AG08396 (cell line): ENCODE measurements around the gene ANKMY1.

Source experiments
- DNase-seq: peaks from one replicate; pipeline ENCODE4 v3.0.0; 2012; ENCODE audit warnings: low spot score, mixed read lengths

Gene ANKMY1

GRCh38 chr2:240520130-240520973, 37.4 kb downstream of the ANKMY1 start:
- DNase-seq = no peak

- DNase-seq = peak; percentile 68
Measured at GRCh38 chr2:240519396-240520129, 38.2 kb downstream of the ANKMY1 start.

GRCh38 chr2:240518981-240519380, 38.8 kb downstream of the ANKMY1 start:
- DNase-seq = no peak

GRCh38 chr2:240517342-240517741, 40.4 kb downstream of the ANKMY1 start:
- no peak for DNase-seq

- no peak for DNase-seq
Measured at GRCh38 chr2:240514631-240515030, 43.2 kb downstream of the ANKMY1 start.

GRCh38 chr2:240513549-240514287, 44.1 kb downstream of the ANKMY1 start:
- DNase-seq = peak; percentile 94

GRCh38 chr2:240512666-240513535, 44.9 kb downstream of the ANKMY1 start:
- no peak for DNase-seq

- no peak for DNase-seq
Measured at GRCh38 chr2:240512109-240512485, 45.7 kb downstream of the ANKMY1 start.

GRCh38 chr2:240511351-240512108, 46.3 kb downstream of the ANKMY1 start:
- DNase-seq = peak; percentile 6

- DNase-seq = peak; percentile 4
Measured at GRCh38 chr2:240510513-240511210, 47.1 kb downstream of the ANKMY1 start.

GRCh38 chr2:240509667-240510512, 47.9 kb downstream of the ANKMY1 start:
- DNase-seq = peak; percentile 7

GRCh38 chr2:240508832-240509545, 48.8 kb downstream of the ANKMY1 start:
- no peak for DNase-seq

GRCh38 chr2:240507778-240508251, 50.0 kb downstream of the ANKMY1 start:
- no peak for DNase-seq

- no peak for DNase-seq
Measured at GRCh38 chr2:240507060-240507777, 50.6 kb downstream of the ANKMY1 start.

- DNase-seq = no peak
Measured at GRCh38 chr2:240506406-240507059, 51.3 kb downstream of the ANKMY1 start.

GRCh38 chr2:240505910-240506309, 51.9 kb downstream of the ANKMY1 start:
- DNase-seq = no peak

- no peak for DNase-seq
Measured at GRCh38 chr2:240503848-240504247, 53.9 kb downstream of the ANKMY1 start.
